GM18520 (cell line): ENCODE measurements around the gene PIR.

Experiments
- ATAC-seq: cut with Tn5 transposase; IDR thresholded peaks from one replicate; pipeline ENCODE4 v1.9.1; 2021; ENCODE audit not compliant: unreplicated experiment

PIR gene

DNA sequence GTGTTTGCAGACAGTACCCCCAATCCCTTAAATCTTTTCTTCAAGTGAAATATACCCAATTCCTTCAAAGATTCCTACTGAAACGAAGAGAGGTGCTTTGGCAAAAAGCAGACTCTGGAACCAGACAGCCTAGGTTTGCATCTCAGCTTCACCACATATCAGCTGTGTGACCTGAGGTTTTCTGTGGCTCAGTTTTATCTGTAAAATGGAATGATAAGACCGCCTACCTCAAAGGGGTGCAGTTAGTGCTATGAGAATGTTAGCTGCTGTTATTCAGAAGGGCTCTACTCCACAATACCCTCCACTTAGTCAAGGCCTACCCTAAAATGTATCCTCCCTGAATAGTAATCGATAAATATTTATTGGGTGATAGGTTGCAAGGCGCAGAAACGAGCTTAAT lies 664 bp downstream of the PIR start:
- no peak for ATAC-seq

GRCh38 chrX:15483891-15484290 lies 9.2 kb downstream of the PIR start:
- no peak for ATAC-seq

DNA sequence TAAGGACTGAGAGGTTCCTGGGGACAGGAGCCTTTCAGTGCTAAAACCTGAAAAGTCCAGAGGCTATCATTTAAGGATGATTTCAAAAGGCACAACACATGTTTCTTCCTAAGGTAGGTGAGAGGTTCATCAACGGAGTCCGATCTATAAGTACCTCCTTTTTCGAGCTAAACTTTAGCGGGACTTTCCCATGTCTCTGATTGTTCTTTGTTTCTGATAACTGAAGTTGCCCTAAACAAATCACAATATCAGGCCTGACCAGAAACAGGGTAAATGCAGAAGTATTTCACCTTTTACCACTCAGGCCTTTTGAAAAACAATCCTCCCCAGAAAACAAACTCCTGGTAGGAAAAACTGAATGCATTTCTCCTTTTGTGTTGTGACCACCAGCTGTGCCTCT lies 17.6 kb downstream of the PIR start:
- no peak for ATAC-seq

GRCh38 chrX:15475021-15475420 lies 18.1 kb downstream of the PIR start:
- no peak for ATAC-seq

- no peak for ATAC-seq
These were observed 19.1 kb downstream of the PIR start for GRCh38 chrX:15474028-15474427.

- ATAC-seq = no peak
These were observed 20.6 kb downstream of the PIR start for GRCh38 chrX:15472531-15472930.

DNA sequence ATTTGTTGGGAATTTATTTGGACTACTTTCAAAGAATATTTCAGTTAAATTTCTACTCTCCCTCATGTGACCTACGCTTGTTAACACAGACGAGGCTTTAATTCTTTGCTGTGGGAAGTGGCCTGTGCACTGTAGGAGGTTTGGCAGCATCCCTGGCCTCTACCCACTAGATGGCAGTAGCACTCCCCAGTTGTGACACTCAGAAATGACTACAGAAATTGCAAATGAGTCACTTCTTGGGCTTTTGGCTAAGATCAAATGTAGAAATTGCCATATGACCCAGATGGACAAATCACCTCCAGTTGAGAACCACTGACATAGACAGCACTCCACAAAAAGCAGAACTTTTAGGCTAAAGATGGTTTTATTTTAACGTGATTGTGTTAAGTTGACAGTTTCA lies 22.1 kb downstream of the PIR start:
- ATAC-seq = no peak

- ATAC-seq = no peak
These were observed 23.5 kb downstream of the PIR start for GRCh38 chrX:15469613-15470012.

DNA sequence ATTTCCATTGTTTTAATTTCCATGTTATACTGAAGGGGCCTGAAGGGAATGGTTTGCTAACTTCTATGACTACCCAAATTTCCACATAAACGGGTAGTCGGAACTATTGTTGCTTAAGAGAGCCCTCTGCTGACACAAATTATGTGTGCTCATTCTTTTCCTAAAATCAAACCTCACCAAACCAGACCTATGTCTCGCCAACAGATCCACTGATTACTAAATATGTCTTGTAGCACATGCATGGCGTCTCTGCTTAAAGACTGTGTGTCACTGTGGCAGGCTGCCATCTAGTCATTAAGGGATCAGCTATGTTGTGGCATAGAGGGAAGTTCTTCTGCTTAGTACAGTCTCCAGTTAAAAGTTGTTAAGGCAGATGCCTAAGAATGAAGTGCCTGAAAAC lies 25.1 kb downstream of the PIR start:
- ATAC-seq = no peak

DNA sequence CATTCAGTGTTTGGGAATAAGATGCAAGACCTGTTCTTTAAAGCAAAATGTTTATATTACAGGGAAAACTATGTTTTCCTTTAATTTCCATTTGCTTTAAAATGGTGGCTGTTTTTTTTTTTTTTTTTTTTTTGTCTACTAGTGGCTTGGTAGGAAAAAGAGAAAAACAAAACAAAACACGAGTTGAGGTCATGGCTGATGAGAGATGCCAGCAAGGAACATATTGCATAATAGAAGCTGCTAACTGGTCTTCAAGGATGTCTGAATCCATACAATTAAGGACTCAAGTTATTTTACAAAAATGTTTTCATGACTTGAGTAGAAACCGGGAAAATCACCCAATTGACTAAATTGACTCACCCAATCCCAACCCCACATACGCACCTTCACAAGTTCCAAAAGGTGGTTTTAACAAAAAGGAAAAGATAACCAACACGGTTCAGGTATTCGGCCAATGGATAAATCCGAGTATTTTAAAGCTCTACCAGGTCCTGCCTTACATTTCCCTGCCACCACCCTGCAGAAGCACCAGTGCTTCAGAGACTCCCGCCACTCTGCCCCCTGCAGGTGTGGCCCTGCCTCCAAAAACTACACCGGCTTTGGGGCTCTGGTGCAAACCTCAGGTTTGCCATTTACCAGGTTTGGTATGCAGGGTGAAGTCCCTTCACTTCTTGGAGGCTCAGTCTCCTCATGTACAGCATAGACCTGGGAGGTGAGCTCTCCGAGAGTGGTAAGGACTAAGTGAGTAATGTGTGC lies 27.1 kb downstream of the PIR start:
- ATAC-seq = no peak

DNA sequence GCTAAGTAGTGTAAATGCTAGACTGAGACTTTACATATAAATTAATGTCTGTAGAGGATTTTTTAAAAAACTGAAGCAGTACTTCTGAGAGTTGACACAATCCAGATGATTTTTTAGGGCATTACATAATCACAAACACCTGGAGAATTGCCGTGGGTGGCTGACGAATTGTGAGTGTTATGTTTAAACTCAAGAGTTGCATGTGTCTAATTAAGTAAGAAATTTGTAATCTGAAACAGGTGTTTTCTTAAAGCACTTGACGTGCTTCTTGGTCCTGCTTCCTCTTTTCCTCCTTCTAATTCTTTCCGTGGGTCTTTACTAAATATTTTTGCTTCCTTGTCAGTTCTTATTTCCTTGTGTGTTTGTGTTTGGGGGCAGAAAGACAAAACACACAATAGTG lies 27.8 kb downstream of the PIR start:
- no peak for ATAC-seq

- ATAC-seq = no peak
These were observed 28.4 kb downstream of the PIR start for GRCh38 chrX:15464704-15465103.

- ATAC-seq = no peak
These were observed 41.2 kb downstream of the PIR start for GRCh38 chrX:15451913-15452312.

DNA sequence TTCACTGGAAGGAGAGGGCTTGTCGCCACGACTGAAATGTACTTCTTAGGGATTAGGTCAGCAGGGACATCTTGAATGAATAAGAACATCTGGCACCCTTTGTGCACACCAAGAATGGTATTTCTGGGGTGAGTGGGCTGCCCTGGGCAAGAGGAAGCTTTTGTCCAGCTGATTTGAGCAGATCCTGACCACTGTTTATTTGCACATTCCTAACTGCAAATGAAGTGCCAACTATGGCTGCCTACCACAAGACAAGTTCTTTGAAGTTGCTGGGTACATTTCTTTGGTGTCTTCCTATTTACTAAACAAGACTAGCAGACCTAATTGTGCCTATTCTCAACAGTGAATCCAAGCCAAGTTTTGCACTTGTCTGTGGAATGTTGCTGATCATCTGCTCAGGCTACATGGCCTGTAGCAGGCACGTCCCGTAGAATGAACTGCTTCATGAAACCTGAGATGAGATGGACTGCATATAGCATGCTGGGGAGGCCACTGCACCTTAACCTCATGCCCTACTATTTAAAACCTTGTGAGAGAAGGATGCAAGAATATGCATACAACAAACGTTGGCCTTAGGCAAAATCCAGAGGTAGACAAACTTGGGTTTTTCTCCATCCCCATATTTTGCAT lies 45.0 kb downstream of the PIR start:
- ATAC-seq = no peak

GRCh38 chrX:15441464-15441863 lies 51.7 kb downstream of the PIR start:
- ATAC-seq = no peak

DNA sequence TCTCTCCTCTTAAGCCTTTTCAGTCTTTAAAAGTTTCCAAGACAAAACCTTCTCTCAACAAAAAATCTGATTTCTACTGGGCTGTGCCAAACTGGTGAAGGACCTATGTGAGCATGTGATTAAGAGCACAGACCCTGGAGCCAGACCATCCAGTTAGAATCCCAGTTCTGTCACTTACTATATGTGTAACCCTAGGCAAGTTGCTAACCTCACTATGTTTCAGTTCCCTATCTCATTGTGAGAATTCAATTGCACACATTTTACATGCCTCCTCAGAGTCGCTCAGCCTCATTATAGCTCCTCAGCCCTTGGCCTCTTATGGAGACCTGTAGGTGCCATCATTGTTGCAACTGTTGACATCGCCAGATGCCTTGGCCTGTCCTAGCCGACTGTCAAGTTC lies 54.8 kb downstream of the PIR start:
- no peak for ATAC-seq

GRCh38 chrX:15437724-15438123 lies 55.4 kb downstream of the PIR start:
- ATAC-seq = no peak

- no peak for ATAC-seq
These were observed 57.1 kb downstream of the PIR start for GRCh38 chrX:15435836-15436619.

- ATAC-seq = no peak
These were observed 58.9 kb downstream of the PIR start for GRCh38 chrX:15434205-15434604.

DNA sequence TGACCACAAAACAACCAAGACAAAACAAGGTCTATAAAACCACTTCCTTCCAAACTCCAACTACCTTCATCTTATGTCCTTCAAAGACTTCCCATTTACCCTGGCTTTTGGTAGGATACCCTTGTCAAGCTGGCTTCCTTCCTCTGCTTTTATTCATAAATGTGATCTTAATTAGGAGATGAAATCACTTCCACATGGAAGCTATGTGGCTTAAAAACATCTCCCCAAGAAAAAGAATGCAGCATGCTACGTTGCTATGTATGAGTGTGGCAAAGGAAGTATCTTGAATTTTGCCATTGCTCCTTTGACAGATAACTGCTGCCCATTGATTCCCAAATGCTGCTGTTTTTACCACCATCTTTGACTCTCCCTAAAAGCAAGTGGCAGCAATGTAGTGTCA lies 62.5 kb downstream of the PIR start:
- no peak for ATAC-seq

DNA sequence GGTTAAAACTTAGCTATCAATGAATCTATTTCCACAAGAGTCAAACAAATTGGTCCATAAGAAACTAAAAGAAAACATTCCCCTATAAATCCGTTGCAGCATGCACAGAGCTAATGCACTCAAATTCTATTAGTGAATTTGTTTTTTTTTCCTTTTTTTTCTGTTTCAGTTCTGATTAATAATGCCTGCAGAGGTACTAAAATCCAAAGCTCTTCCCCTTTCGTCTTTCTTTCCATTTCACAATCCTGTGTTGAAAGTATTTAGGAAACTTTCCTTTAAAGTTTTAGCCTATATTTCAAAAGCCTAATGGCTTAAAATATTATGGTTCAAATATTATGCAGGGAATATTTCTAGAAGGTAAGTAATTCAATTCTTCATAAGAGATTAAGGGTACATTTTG lies 63.1 kb downstream of the PIR start:
- no peak for ATAC-seq

- ATAC-seq = no peak
These were observed 68.1 kb downstream of the PIR start for GRCh38 chrX:15425024-15425423.
